Thymus (tissue), 11 donors: ENCODE measurements around the gene DCLK1. TPM values are rescaled to one million over a fixed set of nuclear protein-coding genes. Genes with fewer than 3 reads are reported as not detected.

Source experiments
- DNase-seq, 9 donors: peaks; one replicate each; pipeline ENCODE4 v3.0.0-alpha.2; 2013; ENCODE audit warnings: low spot score in 9 of 9, low read depth in 6 of 9, missing footprints in 1 of 9
- H3K27ac ChIP-seq, 2 donors: one replicate each; pipeline ENCODE4 v1.5.1; 2013; ENCODE audit warnings: control low read depth in 1 of 2, low read depth in 1 of 2, low read length in 1 of 2, mild to moderate bottlenecking in 1 of 2, moderate library complexity in 1 of 2
- H3K27me3 ChIP-seq, 2 donors: one replicate each; pipeline ENCODE4 v1.5.1; 2013; ENCODE audit warnings: low read length in 1 of 2; ENCODE audit not compliant: control insufficient read depth in 2 of 2, insufficient read depth in 1 of 2
- H3K36me3 ChIP-seq, 2 donors: one replicate each; pipeline ENCODE4 v1.5.1; 2013; ENCODE audit warnings: low read length in 1 of 2, mild to moderate bottlenecking in 1 of 2, moderate library complexity in 1 of 2; ENCODE audit not compliant: control insufficient read depth in 2 of 2, insufficient read depth in 2 of 2
- H3K4me1 ChIP-seq, 2 donors: one replicate each; pipeline ENCODE4 v1.5.1; 2013; ENCODE audit warnings: low read length in 2 of 2; ENCODE audit not compliant: control insufficient read depth in 2 of 2, insufficient read depth in 2 of 2
- H3K4me3 ChIP-seq, 2 donors: one replicate each; pipeline ENCODE4 v1.5.1; 2013; ENCODE audit warnings: low read length in 2 of 2, control low read depth in 1 of 2, mild to moderate bottlenecking in 1 of 2
- H3K9me3 ChIP-seq, 2 donors: one replicate each; pipeline ENCODE4 v1.5.1; 2013; ENCODE audit warnings: low read length in 1 of 2, mild to moderate bottlenecking in 1 of 2; ENCODE audit not compliant: control insufficient read depth in 2 of 2, insufficient read depth in 1 of 2
- WGBS: extraction: QIAGEN DNeasy Blood & Tissue Kit; methylation state at CpG from one replicate; pipeline ENCODE4 v1.1.7; 2013; 5-methylcytosine and 5-hydroxymethylcytosine counted together
- polyA plus RNA-seq: library from polyadenylated mRNA; stranded (reverse); fragments of 200-250 nt; gene quantifications from one replicate; pipeline ENCODE4 v1.2.3, GENCODE V29; 2013
- total RNA-seq: library from RNA; stranded (reverse); fragments of 120-200 nt; gene quantifications from one replicate; pipeline ENCODE4 v1.2.4, GENCODE V29; 2013
- donor health status: healthy.

The DCLK1 gene
- total and polyA plus RNA-seq, 2 donors, result 2.5 to 2.9 TPM

- Histone ChIP-seq H3K27me3 (no peaks in the 10 kb centered on the region), H3K4me3 (no peak overlapping the region), H3K4me1 (no peaks in the 10 kb centered on the region), H3K36me3 (no peaks in the 10 kb centered on the region), H3K27ac (no peak overlapping the region), H3K9me3 (no peaks in the 10 kb centered on the region)
- no peak for DNase-seq
- 86% methylated on average over 1 of the region's 1 CpG for WGBS
Measured at GRCh38 chr13:36051082-36051481, 80.1 kb downstream of the DCLK1 start.

- H3K4me3 ChIP-seq, result no peak overlapping the region
- H3K27ac ChIP-seq, result no peak overlapping the region
- H3K27me3 ChIP-seq, result no peaks in the 10 kb centered on the region
- WGBS, result 64% methylated on average over 3 of the region's 3 CpGs
- DNase-seq, result no peak
- no peaks in the 10 kb centered on the region for H3K36me3 ChIP-seq
- no peaks in the 10 kb centered on the region for H3K9me3 ChIP-seq
- H3K4me1 ChIP-seq, result no peaks in the 10 kb centered on the region
Measured at GRCh38 chr13:36046672-36047071, 84.5 kb downstream of the DCLK1 start.

- DNase-seq, result no peak
- Histone ChIP-seq H3K27me3 (no peaks in the 10 kb centered on the region), H3K4me1 (no peaks in the 10 kb centered on the region), H3K36me3 (no peaks in the 10 kb centered on the region), H3K9me3 (no peaks in the 10 kb centered on the region), H3K27ac (no peak overlapping the region), H3K4me3 (no peak overlapping the region)
- WGBS, result 98% methylated on average over 4 of the region's 4 CpGs
Measured at GRCh38 chr13:36038785-36039555, 92.2 kb downstream of the DCLK1 start.

GRCh38 chr13:36033035-36033434 is 98.1 kb downstream of the DCLK1 start:
- no peaks in the 10 kb centered on the region for H3K9me3 ChIP-seq
- no peak for DNase-seq
- H3K4me3 ChIP-seq, result no peak overlapping the region
- H3K27ac ChIP-seq, result no peak overlapping the region
- H3K27me3 ChIP-seq, result no peaks in the 10 kb centered on the region
- no peaks in the 10 kb centered on the region for H3K4me1 ChIP-seq
- no peaks in the 10 kb centered on the region for H3K36me3 ChIP-seq
- 96% methylated on average over 4 of the region's 4 CpGs for WGBS

GRCh38 chr13:36031490-36031889 is 99.7 kb downstream of the DCLK1 start:
- DNase-seq, result no peak
- H3K4me1 ChIP-seq, result no peaks in the 10 kb centered on the region

GRCh38 chr13:36030670-36031331 is 100.4 kb downstream of the DCLK1 start:
- no peak overlapping the region for H3K4me3 ChIP-seq
- WGBS, result 87% methylated on average over 8 of the region's 8 CpGs
- no peaks in the 10 kb centered on the region for H3K36me3 ChIP-seq
- H3K27ac ChIP-seq, result no peak overlapping the region
- no peaks in the 10 kb centered on the region for H3K4me1 ChIP-seq
- H3K27me3 ChIP-seq, result no peaks in the 10 kb centered on the region
- H3K9me3 ChIP-seq, result no peaks in the 10 kb centered on the region
- no peak for DNase-seq

More at GRCh38 chr13:36031490-36031889, 99.7 kb downstream of the DCLK1 start:
- H3K27me3 ChIP-seq, result no peaks in the 10 kb centered on the region
- no peak overlapping the region for H3K27ac ChIP-seq
- WGBS, result 74% methylated on average over 8 of the region's 8 CpGs
- H3K4me3 ChIP-seq, result no peak overlapping the region
- H3K9me3 ChIP-seq, result no peaks in the 10 kb centered on the region
- no peaks in the 10 kb centered on the region for H3K36me3 ChIP-seq

GRCh38 chr13:36029166-36029565 is 102.0 kb downstream of the DCLK1 start:
- Histone ChIP-seq H3K36me3 (no peaks in the 10 kb centered on the region), H3K4me1 (no peaks in the 10 kb centered on the region), H3K9me3 (no peaks in the 10 kb centered on the region), H3K27me3 (no peaks in the 10 kb centered on the region), H3K27ac (no peak overlapping the region), H3K4me3 (no peak overlapping the region)
- DNase-seq, result no peak
- WGBS, result 94% methylated on average over 6 of the region's 6 CpGs

- H3K27ac ChIP-seq, result no peak overlapping the region
- no peak overlapping the region for H3K4me3 ChIP-seq
- DNase-seq, result no peak
- no peaks in the 10 kb centered on the region for H3K9me3 ChIP-seq
- WGBS, result 85% methylated on average over 6 of the region's 6 CpGs
- H3K4me1 ChIP-seq, result no peaks in the 10 kb centered on the region
- no peaks in the 10 kb centered on the region for H3K36me3 ChIP-seq
- no peaks in the 10 kb centered on the region for H3K27me3 ChIP-seq
Measured at GRCh38 chr13:36028359-36029025, 102.7 kb downstream of the DCLK1 start.

- H3K9me3 ChIP-seq, result no peaks in the 10 kb centered on the region
- H3K36me3 ChIP-seq, result no peaks in the 10 kb centered on the region
- no peak overlapping the region for H3K27ac ChIP-seq
- no peaks in the 10 kb centered on the region for H3K4me1 ChIP-seq
- no peaks in the 10 kb centered on the region for H3K27me3 ChIP-seq
- H3K4me3 ChIP-seq, result no peak overlapping the region
- 73% methylated on average over 2 of the region's 2 CpGs for WGBS
- no peak for DNase-seq
Measured at GRCh38 chr13:36026531-36026930, 104.7 kb downstream of the DCLK1 start.
